Measurements from ENCODE around the gene TCF3.
"Not testable (repeated sequence)": the region's sequence is repeated elsewhere in the genome, so short reads cannot be mapped to it uniquely, and the experiment has no call there.

Gene TCF3

DNA sequence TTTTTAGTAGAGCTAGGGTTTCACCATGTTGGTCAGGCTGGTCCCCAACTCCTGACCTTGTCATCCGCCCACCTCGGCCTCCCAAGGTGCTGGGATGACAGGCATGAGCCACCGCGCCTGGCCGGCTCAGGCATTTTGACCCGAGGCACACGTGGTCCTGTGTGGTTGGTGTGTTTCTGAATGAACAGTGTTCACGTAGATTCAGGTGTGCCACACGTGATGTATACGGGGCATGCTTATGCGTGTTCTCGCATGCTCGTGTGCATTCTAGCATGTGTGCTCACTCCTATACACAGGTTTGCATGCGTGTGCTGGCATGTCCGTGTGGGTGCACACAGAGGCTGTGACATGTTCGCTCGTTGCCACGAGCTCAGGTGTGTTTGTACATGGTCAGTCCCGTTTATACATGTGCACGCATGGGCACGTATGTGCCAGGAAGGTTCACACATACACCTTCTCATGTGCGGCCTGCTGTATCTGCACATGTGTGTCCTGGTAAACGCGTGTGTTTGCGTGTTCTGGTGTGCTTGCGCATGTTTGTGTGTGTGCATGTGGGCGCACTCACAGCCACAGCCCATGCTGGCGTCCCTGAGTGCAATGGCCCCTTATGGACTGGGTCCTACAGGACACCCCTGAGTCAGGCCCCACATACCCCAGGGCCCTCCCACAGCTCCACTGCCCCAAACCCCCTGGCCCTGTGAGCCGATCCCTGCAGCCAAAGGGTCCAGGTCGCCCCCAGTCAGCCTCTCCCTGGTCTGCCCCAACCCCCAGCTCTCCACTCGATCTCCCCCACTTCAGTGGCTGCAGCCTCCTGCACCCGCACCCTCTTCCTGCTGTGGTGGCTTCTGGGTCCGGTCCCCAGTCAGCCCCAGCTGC, 20.6 kb upstream of the TCF3 start:
- DNase-seq, result no peak

DNA sequence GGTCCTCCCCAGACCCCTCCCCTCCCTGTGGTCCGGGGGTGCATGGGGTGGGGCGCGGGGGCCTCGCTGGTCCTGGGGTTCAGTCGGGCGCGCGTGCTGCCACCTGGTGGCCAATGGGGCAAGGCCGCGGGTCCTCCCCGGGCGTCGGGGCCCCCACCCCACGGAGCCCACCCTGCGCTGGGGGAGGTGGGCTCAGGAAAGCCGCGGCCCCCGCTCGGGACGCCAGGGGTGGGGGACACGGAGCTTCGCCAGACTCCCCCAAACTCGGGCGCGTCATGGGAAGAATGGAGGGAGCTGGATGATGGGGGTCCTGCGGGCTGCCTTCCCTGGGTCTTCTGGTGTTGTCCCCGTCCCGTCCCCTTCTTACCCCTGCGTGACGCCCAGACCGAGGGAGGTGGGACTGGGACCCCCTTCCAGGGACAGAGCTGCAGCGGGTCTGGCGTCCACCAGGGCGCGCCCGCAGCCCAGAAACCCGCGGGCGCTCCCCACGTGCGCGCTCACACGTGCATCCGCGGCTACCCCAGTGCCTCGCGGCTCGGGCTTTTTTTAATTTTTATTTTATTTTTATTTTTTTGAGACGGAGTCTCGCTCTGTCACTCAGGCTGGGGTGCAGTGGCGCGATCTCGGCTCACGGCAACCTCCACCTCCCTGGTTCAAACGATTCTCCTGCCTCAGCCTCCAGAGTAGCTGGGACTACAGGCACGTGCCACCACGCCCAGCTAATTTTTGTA, 19.8 kb upstream of the TCF3 start:
- DNase-seq, result peak in 4 of 5 donors; percentile 31 to 48 (median 44)

DNA sequence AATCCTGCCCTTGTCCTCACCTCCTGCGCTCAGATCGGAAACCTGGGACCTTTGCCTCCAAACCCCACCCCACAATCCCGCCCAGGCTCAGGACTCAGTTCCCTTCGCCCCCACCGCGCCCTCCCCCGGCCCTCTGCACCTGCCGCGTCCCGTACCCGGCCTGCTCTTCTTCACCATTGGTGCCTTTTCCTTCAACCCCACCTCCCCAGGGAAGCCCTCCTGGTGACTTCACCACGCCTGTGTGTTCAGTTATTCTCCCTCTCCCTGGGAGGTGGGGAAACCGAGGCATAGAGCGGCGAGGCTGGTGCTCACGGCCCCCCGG, 19.3 kb upstream of the TCF3 start:
- no peak for DNase-seq

DNA sequence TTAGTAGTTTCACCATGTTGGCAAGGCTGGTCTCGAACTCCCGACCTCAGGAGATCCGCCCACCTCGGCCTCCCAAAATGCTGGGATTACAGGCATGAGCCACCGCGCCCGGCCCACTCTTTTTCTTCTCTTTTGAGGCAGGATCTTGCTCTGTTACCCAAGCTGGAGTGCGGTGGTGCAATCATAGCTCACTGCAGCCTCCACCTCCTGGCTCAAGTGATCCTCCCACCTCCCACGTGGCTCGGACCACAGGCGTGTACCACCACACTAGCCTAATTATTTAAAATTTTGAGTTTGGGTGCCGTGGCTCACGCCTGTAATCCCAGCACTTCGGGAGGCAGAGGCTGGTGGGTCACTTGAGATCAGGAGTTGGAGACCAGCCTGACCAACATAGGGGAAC, 18.3 kb upstream of the TCF3 start:
- DNase-seq, result not testable (repeated sequence)

DNA sequence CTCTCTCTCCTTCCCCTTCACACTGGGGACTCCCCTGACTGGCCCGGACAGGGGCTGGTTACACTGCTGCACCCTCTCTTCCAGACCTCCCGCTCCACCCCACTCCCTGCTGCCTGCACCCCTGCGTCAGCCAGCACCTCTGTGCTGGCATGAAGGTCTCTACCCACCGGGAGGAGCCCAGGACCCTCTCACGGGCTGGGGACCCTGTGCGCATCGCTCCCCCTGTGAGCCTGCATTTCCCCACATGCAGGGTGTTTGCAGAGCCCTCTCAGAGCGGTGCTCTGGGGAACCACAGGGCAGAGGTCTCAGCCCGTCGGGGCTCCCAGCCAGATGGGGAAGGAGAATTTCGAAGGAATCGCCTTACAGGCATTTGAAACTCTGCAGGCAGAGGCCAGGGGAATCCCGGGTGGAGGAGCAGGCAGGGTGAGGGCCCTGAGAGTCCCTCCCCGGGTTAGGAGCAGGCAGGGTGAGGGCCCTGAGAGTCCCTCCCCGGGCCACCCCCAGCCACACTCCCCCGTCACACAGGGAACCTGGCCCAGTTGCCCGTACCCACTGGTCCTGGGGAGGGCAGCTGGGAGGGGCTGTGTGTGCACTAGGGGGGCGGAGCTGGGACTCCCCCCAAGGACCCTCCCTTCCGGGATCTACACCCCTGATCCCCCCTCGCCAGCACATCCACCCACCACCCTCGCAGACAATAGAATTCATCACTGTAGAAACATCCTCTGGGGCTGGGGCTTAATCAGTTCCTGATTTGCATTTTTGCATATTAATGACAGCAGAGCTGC, 16.3 kb upstream of the TCF3 start:
- no peak for DNase-seq

DNA sequence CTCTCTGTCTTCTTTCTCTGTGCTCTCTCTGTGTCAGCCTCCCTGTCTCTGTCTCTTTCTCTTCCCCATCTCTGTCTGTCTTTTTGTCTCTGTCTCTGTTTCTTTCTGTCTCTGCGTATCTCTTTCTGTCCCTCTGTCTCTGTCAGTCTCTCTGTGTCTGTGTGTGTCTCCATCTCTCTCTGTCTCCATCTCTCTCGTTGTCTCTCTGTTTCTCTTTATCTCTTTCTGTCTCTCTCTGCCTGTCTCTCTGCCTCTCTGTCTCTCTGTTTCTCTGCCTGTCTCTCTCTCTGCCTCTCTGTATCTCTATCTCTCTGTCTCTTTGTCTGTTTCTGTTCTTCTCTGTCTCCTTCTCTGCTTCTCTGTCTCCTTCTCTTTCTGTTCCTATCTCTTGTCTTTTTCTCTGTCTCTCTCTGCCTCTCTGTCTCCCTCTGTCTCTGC, 15.7 kb upstream of the TCF3 start:
- DNase-seq, result no peak

DNA sequence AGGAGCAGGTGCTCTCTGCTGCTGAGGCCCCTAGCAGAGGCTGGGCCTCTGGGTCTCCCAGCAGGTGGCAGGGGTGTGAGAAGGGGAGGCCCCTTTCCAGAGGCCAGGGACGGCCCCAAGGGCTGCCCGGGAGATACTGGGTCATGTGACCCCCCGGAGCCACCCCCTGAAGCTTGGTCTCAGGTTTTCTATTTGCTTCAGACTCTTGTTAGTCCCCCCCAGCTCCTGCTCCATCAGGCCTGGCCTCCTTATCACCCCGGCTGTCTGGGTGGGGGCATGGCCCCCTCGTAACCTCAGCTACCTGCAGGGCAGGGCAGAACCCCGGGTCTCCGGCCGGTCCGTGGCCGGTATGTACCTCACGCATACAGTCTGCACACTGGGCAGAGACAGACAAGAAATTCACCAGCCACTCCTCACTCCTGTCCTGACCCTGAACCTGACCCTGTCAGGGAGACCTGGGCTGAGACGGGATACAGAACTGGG, 13.2 kb upstream of the TCF3 start:
- no peak for DNase-seq

DNA sequence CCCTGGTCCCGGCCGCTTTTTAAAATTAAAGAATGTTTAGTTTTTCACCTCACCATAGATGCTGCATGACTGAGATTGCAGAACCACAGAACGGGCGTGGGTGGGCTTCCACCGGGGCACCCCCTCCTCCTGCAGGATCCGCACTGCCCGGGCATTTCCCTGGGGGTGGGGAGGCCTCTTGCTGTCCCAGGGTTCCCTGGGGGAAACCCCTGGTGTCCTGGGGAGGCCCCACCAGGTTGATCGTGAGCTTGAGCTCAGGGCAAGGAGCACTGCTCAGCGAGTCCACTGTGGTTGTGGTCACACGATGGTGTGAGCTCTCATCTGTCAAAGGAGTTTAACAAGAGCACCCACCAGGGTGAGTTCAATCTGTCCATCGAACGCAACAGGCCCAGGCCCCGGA, 11.4 kb upstream of the TCF3 start:
- no peak for DNase-seq

DNA sequence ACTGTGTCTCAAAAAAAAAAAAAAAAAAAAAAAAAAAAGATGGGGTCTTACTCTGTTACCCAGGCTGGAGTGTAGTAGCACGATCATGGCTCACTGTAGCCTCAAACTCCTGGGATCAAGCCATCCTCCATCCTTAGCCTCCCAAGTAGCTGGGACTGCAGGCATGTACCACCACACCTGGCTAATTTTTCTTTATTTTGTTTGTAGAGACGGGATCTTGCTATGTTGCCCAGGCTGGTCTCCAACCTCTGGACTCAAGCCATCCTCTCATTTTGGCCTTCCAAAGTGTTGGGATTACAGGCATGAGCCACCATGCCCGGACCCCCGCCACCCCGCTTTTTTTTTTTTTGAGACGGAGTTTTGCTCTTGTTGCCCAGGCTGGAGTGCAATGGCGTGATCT, 10.8 kb upstream of the TCF3 start:
- not testable (repeated sequence) for DNase-seq

DNA sequence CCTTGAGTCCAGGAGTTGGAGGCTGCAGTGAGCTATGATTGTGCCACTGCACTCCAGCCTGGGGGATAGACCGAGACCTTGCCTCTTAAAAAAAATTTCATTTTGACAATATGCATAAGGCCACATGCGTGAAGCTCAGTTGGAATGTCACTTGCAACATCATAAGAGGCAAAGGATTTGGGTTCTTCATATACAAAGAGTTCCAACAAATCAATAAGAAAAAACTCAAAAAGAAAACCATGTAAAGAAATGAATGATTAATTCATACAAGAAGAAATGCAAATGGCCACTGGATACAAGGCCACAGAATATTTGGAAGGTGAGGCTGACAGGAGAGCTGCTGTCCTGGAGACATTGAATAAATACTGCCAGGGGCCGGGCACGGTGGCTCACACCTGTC, 9.6 kb upstream of the TCF3 start:
- no peak for DNase-seq

DNA sequence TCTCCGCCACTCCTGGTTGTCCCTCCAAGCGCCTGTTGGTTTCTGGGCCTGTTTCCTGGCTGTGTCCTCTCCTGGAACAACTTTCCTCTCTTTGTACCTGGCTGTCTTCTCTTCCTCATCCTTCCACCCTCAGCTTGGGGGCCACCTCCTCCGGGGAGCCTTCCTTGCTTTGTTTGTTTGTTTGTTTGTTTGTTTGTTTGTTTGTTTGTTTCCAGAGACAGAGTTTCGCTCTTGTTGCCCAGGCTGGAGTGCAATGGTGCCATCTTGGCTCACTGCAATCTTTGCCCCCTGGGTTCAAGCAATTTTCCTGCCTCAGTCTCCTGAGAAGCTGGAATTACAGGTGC, 6.6 kb upstream of the TCF3 start:
- DNase-seq, result no peak

DNA sequence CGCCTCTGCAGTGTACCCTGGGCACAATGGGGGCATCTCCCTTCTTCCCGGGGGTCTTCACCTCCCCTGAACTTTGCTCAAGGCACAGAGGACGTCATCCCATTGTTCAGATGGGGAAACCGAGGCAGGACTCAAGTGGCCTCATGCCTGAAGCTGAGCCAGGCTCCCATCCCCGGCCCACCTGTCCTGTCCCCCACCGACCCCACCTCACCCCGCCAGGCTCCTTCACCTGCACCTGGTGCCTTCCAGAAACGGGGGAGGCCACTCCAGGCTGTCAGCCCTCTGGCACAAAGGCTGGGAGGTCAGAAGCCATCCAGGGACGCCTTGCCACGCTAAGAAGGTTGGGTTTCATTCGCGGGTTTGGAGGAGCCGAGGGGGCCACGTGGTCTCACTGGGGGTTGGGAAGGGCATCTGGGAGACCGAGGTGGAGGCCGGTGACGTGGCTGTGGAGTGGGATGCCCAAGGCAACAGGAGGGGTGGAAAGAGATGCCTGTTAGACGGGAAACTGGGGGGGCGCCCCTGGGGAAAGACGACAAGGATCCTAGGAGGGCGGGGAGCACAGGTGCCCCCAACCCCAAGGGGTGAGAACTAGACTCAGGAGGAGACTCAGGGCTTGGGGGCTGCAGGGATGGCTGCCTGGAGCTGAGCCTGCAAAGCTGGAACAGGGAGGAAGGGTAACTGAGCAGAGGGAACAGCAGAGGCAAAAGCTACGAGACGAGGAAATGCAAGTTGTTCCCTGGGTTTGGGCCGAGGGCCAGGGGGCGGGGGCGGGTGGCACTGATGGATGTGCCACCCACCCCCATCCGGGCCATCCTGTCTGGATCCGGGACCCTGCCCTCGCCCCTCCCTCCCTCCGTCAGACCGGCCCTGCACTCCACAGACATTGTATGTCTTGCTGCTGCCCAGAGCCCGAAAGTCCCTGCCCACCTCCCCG, 6.0 kb upstream of the TCF3 start:
- DNase-seq, result no peak

DNA sequence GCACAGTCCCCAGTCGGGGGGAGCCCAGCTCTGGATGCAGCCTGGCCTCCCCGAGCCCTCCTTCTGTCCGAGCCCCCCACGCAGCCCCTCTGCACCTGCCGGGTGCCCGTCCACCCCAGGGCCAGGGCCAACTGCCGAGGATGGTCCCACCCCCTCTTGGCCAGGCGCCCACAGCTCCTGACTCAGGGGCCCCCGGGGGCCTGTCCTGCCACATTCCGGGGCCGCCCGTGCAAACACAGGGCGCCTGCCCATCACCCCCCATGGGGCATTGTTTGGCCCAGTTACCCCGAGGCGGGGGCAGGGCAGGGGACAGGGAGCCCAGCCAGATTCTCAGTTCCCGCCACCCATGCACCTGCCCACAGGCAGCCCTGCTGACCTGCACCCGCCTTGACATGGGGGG, 5.3 kb upstream of the TCF3 start:
- no peak for DNase-seq

DNA sequence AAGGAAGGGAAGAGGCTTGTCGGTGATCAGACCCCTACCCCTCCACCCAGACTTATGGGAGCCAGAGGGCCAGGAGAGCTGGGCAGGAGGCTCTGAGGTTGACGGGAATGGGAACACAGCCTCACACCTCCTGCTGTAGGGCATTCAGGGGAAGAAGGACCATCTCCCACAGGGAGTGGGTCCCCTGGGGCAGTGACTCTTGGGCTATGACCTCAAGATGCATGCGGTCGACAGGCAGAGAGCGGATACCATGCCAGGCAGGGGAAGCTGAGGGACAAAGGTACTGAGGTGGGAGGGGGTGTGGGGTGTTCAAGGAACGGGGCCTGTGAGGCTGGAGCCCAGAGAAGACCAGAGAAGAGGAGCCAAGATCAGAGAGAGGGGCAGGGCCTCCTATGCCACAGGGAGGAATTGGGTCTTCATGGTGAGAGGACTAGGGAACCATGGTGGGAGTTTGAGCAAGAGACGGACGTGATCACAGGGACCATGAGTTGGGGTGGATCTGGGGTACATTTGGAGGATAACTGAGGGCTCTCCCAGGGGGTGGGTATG, 4.6 kb upstream of the TCF3 start:
- DNase-seq, result no peak

DNA sequence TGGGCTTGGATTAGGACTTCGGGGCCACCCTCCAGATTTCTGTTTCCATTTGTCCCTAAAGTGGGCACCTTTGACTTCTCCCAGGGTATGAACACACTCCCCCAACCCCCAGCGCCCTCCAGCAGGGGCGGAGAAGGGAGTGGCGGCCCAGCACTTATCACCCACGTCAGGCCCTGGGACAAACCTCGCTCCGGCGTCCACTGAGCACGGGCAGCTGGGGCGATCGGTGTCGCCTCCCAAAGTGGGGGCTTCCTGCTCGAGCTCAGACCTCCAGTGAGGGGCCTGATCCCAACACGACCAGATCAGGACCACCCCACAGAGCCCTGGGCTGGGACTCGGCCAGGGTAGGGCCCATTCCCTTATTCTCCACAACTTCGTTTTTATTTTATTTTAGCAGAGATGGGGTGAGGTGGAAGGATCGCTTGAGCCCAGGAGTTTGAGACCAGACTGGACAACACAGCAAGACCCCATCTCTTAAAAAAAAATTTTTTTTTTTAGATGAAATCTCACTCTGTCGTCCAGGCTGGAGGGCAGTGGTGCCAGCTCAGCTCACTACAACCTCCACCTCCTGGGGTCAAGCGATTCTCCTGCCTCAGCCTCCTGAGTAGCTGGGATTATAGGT, 3.7 kb upstream of the TCF3 start:
- no peak for DNase-seq

DNA sequence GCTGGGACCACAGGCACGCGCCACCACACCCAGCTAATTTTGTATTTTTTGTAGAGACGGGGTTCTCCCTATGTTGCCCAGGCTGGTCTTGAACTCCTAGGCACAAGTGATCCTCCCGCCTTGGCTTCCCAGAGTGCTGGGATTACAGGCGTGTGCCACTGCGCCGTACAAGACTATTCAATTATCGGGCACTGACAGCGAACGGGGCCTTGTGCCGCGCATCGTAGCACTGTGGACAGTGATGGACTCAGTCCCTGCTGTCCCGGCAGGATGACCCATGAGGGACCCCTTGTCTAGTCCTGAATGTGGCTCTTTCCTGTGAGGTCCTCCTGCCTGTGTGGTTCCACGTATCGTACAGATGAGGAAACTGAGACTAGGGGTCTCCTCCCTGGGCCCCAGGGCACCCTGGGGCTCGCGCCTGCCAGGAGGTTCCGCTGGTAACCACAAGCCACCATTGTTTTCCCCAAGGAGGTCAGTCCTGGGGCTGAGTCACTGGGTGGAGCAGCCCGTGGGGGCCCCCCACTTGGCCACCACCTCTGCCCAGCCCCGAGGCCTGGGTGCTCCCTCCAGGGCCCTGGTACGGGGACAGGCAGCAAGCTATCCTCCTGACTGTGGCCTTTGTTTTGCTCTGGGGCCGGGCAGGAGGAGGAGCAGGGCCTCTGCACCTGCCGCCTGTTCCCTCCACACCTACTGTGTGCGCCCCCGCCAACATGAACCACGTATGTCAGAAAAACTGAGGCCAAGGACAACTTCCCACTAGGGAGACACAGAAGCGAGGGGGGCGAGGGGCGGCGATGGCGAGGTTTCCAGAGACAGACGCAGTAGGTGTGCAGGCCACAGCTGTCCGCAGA, 2.9 kb upstream of the TCF3 start:
- no peak for DNase-seq

DNA sequence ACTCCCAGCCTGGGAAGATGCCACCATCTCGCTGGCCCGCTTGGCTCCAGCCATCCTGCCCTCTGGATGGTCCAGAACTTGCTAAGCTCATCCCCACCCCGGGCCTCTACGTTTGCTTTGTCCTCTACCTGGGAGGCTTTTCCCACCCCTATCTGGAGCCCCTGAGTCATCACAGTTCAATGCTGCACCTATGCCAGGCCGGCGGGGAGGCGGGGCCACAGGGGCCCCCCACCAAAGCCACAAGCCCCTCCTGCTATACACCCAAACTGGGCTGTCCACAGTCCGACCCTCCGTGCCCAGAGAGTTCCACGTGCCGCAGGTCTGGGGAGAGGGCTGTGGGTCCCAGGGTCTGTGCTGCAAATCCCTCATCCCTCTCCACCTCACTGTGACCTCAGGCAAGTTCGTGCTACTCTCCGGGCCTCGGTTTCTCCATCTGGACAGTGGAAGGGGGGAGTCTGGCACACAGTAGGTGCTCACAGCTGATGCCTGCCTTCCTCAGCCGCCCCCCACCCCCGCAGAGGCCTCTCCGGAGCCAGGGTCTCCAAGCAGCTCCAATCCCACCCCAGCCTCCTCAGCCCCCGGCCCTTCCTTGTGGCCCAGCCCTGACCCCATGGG, 1.9 kb upstream of the TCF3 start:
- peak in 1 of 5 donors; percentile 7 for DNase-seq

DNA sequence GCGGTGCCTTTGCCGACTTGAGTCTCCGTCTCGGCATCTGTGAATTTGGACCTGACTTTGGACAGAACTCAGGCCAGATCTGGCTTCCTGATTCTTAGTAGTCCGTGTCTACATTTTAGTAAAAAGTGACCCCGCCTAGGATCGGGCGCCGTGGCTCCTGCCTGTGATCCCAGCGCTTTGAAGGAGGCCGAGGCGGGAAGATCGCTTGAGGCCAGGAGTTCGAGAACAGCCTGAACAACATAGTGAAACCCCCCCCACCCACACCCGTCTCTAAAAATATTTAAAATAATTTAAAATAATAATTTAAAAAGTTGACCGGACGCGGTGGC, 849 bp upstream of the TCF3 start:
- DNase-seq, result no peak

DNA sequence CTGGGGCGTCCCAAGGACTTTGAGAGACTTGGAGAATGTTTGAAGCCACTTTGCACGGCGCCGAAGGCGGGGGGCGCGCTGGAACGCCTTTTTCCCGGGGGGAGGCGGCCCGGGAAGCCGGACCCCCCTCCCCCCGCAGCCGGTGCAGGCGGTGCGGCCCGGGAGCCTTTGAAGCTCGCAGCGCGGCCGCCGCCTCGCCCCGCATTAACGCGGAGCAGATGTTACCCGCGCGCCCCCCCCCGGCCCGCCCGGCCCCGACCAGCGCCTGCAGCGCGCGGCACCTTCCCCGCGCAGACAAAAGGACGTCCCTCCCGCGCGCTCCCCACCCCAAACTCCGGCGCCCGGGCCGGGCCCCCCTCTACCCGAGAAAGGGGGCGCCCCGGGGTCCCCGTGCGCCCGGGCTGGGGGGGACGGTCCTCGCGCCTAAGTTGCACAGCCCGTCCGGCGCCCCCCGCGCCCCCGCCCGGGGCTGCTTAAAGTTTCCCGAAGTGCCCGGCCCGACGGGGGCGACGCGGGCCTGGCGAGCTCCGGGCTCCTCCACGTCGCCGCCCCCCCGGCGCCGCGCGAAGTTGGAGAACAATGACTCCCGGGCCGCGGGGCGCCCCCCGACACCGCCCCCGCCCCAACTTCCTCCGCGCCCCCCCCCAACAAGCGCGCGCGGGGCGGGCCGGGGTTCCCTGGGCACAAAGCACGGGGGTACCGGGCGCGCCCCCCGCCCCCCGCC, 685 bp downstream of the TCF3 start:
- peak in 3 of 5 donors; percentile 33 to 52 (median 50) for DNase-seq

All from T-helper 1 cell (primary cell).